GM19023 (cell line): ENCODE measurements around the gene SYTL2.
"Not testable (repeated sequence)": the region's sequence is repeated elsewhere in the genome, so short reads cannot be mapped to it uniquely, and the experiment has no call there.

Experiments used
- ATAC-seq: cut with Tn5 transposase; IDR thresholded peaks from one replicate; pipeline ENCODE4 v1.9.1; 2021; ENCODE audit warnings: mild to moderate bottlenecking, moderate library complexity; ENCODE audit not compliant: unreplicated experiment

Gene SYTL2

DNA sequence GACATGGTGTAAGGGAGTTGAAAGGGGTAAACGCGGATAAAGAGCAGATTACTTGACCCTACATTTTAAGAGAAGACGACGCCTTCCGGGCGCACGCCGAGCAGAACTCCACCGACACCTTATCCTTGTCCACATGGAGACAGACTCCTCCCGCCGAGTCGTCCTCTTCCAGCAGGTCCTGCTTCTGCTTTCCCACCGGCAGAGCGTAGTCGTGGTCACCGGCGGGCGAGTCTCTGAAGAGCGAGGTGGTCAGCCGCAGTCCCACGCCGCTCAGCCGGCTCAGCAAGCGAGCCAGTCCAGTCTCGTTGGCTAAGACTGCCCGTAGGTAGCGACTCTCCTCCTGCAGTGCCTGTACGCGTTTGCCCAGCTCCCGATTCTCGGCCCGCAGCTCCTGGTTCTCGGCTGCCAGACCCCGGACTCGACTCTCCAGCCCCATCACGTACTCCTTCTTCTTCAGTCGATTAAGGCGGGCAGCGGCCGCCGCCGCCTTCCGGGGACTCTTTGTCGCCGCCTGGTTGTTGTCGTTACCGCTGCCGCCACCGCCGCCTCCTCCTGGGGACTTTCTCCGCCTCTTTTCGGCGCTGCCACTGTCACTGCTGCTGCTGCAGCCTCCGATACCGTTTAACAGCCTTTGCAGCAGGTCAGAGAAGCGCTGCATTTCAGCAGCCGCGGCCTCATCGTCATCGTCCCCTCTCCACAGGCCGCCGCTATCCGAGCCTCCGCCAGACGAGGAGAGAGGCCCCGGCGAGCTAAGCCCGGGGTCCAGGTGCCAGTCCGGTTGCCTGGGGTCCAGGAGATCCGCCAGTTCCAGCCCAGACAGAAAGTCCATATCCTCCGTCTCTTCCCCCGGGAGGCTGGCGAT is 147.0 kb downstream of the SYTL2 start:
- peak; percentile 73 for ATAC-seq

DNA sequence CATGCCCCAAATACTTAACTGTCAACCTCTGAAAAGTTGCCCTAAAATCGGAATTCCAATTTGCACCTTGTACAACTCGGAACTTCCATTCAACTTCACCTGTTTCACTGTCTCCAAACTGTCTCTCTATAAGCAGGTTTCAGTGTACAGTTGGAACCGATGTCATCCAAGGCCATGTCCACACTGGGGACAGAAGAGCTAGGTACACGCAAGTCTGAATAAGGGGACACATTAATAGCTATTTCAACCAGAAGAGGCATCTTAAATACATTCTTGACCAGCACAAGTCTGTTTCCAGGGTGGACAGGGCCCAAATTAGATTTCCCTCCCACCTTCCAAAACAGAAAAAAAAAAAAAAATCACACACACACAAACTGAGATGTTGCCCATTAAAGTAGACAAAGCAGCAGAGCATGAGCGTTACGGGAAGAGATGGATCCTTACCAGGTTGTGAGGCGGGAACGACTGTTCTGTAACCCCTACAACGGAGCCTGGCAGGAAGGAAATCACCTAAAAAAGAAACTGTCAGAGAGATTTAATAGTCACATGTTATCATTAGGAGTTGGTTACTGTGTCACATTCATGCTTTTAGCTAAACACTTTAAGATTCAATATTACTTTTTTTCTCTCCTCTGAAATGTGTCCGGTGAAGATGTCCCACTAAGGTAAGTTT is 147.7 kb downstream of the SYTL2 start:
- no peak for ATAC-seq

DNA sequence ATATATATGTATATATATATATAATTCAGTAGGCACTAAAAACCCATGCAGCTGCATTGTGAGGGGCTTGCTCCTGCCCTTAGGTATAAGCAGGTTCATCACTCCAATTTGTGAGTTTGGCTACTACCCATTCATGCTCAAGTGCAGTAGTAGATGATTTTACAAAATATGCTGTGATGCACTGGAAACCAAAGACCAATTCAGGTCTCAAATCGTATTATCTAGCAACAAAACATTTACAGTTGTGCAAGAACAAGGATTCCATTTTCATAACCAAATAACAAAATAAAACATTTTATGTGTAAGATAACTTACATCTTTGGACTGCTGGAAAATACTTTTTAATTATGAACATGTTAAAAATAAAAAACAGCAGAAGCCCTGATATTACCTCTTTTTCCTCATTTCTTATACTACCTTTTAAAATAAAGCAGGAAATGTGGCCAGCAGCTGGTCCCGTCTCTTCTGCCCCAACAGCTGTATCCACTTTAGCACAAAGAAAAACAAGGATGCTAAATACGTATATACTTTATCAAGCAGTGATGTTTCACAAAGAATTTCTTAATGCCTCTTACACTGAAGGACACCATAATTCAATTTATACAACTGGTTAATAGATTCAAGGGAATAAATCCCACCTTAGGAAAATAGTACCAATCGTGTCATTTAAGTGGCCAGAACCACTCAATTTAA is 148.8 kb downstream of the SYTL2 start:
- no peak for ATAC-seq

DNA sequence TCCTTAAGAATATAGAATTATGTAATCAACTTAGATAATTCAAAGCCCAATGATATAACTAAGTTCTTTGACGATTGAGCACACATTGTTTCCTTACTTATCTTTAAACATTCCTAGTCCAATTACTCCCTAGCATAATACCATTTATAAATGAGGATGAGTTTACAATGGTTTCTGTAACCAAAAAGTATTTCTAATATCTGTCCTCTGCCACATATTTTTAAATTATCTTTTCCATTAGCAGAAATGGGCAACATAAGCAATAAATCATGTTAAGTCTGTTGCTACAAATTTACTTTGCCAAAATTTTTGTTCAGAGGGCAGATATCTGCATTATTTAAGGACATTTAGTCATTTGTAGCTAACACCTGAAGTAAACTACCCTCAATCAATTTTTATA is 152.8 kb downstream of the SYTL2 start:
- no peak for ATAC-seq

DNA sequence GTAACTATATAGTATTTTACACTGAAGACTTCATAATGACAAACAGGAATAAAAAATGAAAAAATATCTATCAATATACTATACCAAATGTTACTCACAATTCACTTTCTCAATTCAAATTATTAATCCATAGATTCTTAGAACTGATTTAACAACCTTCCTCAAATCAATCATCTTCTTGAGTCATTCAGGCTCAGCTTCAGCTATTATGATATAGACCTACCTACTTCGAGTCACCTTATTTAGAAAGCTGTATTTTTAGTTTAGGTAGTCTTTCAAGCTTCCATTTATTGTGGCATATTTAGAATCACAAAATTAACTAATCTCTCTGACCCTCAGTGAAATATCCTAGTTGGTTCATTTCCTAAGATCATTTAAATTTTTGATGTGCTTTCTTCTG is 154.2 kb downstream of the SYTL2 start:
- ATAC-seq, result no peak

DNA sequence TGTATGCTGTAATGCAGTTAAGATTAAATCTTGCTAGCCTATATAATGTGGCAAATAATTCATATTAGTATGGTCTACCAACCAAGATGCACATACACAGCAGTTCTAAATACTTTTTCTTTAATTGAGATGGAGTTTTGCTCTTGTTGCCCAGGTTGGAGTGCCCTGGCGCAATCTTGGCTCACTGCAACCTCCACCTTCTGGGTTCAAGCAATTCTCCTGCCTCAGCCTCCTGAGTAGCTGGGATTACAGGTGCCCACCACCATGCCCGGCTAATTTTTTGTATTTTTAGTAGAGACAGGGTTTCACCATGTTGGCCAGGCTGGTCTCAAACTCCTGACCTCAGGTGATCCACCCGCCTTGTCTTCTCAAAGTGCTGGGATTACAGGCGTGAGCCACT is 156.6 kb downstream of the SYTL2 start:
- not testable (repeated sequence) for ATAC-seq

DNA sequence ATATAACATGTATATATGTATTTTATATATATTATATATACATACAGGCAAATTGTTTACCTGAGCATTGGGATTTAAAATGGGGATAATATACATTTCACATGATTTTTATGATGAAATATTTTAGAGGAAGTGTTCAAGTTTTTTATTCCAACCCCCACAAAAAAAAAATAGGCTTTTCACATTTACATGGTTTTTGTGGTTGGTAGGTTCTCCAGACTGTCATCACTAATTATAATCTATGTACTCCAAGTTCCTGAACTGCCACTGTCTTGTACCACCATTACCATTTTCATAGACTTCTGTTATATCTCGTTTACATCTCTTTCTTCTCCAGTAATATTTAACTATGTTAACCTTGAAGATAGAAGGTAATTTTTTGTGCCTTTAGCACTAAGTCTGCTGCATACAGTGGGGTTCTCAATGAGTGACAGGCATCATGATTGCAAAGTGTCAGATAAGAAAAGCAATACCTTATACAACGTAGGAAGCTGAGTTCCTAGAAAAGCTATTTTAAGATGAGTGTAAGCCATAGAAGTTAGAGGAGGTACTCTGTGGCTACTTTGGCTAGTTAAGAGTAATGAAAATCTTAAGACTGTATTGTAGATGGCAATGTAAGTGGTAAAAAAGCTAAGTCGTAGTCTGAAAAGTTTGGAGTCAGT is 158.0 kb downstream of the SYTL2 start:
- ATAC-seq, result no peak

DNA sequence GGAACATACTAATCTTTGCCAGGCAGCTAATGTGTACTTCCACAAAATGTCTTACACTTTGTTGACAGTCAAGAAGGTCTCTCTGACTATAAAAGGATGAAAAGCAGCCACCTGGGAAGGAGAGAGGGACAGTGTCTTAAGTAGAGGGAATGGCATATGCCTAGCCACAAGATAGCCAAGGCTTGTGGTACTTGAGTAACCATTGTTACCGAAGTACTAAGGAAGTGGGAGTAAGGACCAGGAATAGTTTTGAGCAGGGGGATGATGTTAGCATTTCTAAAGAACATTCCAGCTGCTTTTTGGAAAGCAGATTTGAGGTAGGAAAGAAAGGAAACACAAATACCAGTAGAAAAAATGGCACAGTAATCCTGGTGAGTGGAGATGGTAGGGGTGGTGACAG is 159.8 kb downstream of the SYTL2 start:
- no peak for ATAC-seq

DNA sequence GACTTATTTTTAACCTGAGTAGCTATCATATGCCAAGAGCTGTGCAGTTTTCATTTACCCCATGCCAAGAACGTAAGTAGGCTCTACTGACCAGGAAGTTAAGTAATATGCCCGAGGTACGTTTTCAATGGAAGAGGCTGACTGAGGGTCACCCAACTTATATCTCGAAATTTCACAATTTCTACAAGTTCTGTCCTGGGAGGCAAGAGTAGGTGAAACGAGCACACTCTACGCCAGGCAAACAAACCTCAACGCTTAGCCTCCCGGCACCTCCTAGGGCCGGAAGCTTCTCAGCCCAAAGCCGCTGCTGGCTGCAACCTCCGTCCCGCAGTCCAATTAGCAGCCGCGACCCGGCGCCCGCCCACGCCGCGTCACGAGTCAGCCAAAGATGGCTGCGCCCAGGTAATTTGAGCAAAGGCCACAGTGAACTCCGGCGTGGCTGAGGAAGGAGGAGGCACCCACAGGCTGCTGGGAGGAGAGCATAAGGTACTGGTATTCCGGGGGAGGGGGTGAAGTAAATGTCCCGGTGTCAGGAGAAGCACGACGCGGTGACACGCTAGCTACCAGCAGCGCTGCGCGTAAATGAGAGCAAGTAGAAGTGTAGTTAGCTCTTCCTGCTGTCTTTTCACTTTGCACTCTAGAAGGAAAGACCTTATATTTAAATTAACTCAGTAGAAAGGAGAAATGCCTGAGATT is 163.2 kb downstream of the SYTL2 start, which contains the start of gene TMEM126A:
TMEM126A (plus strand) TSS at position 364 of the 696 bp plus-strand sequence. CDS start 2,289 bp downstream, outside the sequence.
- peak; percentile 100 for ATAC-seq

DNA sequence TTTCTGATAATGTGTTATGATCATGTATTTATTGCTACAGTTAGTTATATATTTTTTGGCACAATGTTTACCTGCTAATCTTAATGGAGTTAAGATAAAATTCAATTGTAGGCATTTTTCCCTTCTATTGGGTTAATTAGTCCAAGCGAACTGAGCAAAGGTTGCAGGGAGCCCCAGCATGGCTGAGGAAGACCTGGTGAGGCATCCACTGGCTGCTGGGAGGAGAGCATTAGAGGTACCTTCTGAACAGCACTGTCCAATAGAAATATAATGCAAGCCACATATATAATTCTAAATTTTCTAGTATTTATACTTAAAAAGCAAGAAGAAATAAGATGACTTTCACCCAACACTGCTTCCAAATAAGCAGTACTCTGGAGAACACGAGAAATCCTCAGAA is 163.9 kb downstream of the SYTL2 start:
- no peak for ATAC-seq
